WTC11 (cell line): ENCODE data around the gene PPA2. TPM values are rescaled to one million over a fixed set of nuclear protein-coding genes. Genes with fewer than 3 reads are reported as not detected.

Experiments used
- ATAC-seq: fragments of 200-7000 bp; cut with Tn5 transposase; 2 replicates; pipeline ENCODE4 v1.10.0; 2021; ENCODE audit warnings: mild to moderate bottlenecking, moderate library complexity
- CTCF ChIA-PET: fragments of 300-600 bp; sonication (Branson Sonifier 250); formaldehyde crosslinking; loops from one replicate; lab custom pipeline; 2021; ENCODE audit warnings: antibody characterized with exemption; lab: Charles Lee
- POLR2A ChIA-PET: fragments of 350-600 bp; sonication (Branson Sonifier 250); formaldehyde crosslinking; loops from one replicate; lab custom pipeline; 2021; ENCODE audit warnings: antibody characterized with exemption; lab: Charles Lee
- DNase-seq: peaks from one replicate; pipeline ENCODE4 v3.0.0; 2021; ENCODE audit warnings: low spot score
- H3K27ac Mint-ChIP-seq: 2 replicates; pipeline ENCODE4 v1.8.0; 2021; ENCODE audit warnings: mixed read lengths
- H3K27me3 Mint-ChIP-seq: 2 replicates; pipeline ENCODE4 v1.8.0; 2021; ENCODE audit warnings: low read depth, mild to moderate bottlenecking, moderate library complexity, mixed read lengths
- H3K36me3 Mint-ChIP-seq: 2 replicates; pipeline ENCODE4 v1.8.0; 2021; ENCODE audit warnings: mixed read lengths
- H3K4me1 Mint-ChIP-seq: 2 replicates; pipeline ENCODE4 v1.8.0; 2022; ENCODE audit warnings: mixed read lengths
- H3K4me3 Mint-ChIP-seq: 2 replicates; pipeline ENCODE4 v1.8.0; 2021; ENCODE audit warnings: mild to moderate bottlenecking, moderate library complexity, mixed read lengths
- H3K9me3 Mint-ChIP-seq: 2 replicates; pipeline ENCODE4 v1.8.0; 2021; ENCODE audit warnings: mixed read lengths
- CREB1 ChIP-seq: sonication (generic); formaldehyde crosslinking; IDR thresholded peaks from 2 replicates; pipeline ENCODE4 v1.8.0; 2023; ENCODE audit warnings: mild to moderate bottlenecking, missing genetic modification reagents
- CTCF ChIP-seq: fragments of 200-600 bp; IDR thresholded peaks from 2 replicates; pipeline ENCODE4 v1.8.0; 2022; ENCODE audit warnings: antibody characterized with exemption
- ETV6 ChIP-seq: sonication (generic); formaldehyde crosslinking; IDR thresholded peaks from 2 replicates; pipeline ENCODE4 v1.8.1; 2022; ENCODE audit warnings: mild to moderate bottlenecking, missing genetic modification reagents
- GABPB1 ChIP-seq: sonication (generic); formaldehyde crosslinking; IDR thresholded peaks from 2 replicates; pipeline ENCODE4 v1.8.1; 2023; ENCODE audit warnings: mild to moderate bottlenecking, missing genetic modification reagents
- HMGXB4 ChIP-seq: sonication (generic); formaldehyde crosslinking; IDR thresholded peaks from 2 replicates; pipeline ENCODE4 v1.8.1; 2023; ENCODE audit warnings: mild to moderate bottlenecking, moderate library complexity, missing genetic modification reagents
- NR2C2 ChIP-seq: sonication (generic); formaldehyde crosslinking; IDR thresholded peaks from 2 replicates; pipeline ENCODE4 v1.8.0; 2022; ENCODE audit warnings: mild to moderate bottlenecking, missing genetic modification reagents
- NR3C1 ChIP-seq: sonication (generic); formaldehyde crosslinking; conservative IDR thresholded peaks from 2 replicates; pipeline ENCODE4 v1.8.1; 2023; ENCODE audit warnings: low read depth, mild to moderate bottlenecking, missing genetic modification reagents
- TCF7 ChIP-seq: sonication (generic); formaldehyde crosslinking; IDR thresholded peaks from 2 replicates; pipeline ENCODE4 v1.8.0; 2022; ENCODE audit warnings: mild to moderate bottlenecking, low read depth, missing genetic modification reagents, moderate library complexity
- TEAD1 ChIP-seq: sonication (generic); formaldehyde crosslinking; IDR thresholded peaks from 2 replicates; pipeline ENCODE4 v1.8.0; 2022; ENCODE audit warnings: mild to moderate bottlenecking, missing genetic modification reagents
- ZNF121 ChIP-seq: sonication (generic); formaldehyde crosslinking; IDR thresholded peaks from 2 replicates; pipeline ENCODE4 v1.8.0; 2023; ENCODE audit warnings: missing genetic modification reagents
- ZNF138 ChIP-seq: sonication (generic); formaldehyde crosslinking; conservative IDR thresholded peaks from 2 replicates; pipeline ENCODE4 v1.8.1; 2022; ENCODE audit warnings: mild to moderate bottlenecking, moderate library complexity, missing genetic modification reagents
- ZNF219 ChIP-seq: sonication (generic); formaldehyde crosslinking; IDR thresholded peaks from 2 replicates; pipeline ENCODE4 v1.8.0; 2023; ENCODE audit warnings: missing genetic modification reagents, mild to moderate bottlenecking, borderline replicate concordance
- ZNF232 ChIP-seq: sonication (generic); formaldehyde crosslinking; IDR thresholded peaks from 2 replicates; pipeline ENCODE4 v1.8.0; 2022; ENCODE audit warnings: mild to moderate bottlenecking, missing genetic modification reagents
- ZNF317 ChIP-seq: sonication (generic); formaldehyde crosslinking; IDR thresholded peaks from 2 replicates; pipeline ENCODE4 v1.8.1; 2023; ENCODE audit warnings: low read depth, mild to moderate bottlenecking, moderate library complexity, missing genetic modification reagents, borderline replicate concordance
- ZNF425 ChIP-seq: fragments of 250-450 bp; sonication (Bioruptor Pico); conservative IDR thresholded peaks from 2 replicates; pipeline ENCODE4 v1.9.0; 2021; ENCODE audit warnings: mild to moderate bottlenecking
- total RNA-seq: library from RNA; stranded (reverse); gene quantifications from 3 replicates; pipeline ENCODE4 v1.2.3, GENCODE V29; 2021
- TF ChIP-seq, protein P1 (sequence below): sonication (generic); formaldehyde crosslinking; IDR thresholded peaks from 2 replicates; pipeline ENCODE4 v1.8.1; 2022; ENCODE audit warnings: mild to moderate bottlenecking, moderate library complexity, missing genetic modification reagents
- TF ChIP-seq, protein P2 (sequence below): sonication (generic); formaldehyde crosslinking; IDR thresholded peaks from 2 replicates; pipeline ENCODE4 v1.8.0; 2022; ENCODE audit warnings: mild to moderate bottlenecking, missing genetic modification reagents

PPA2 gene
- total RNA-seq, 1 experiment from 2014 or later = 50.8 TPM

- TF ChIP-seq TEAD1 (CRISPR knock-in tag) = no peak
- TF ChIP-seq ZNF138 (CRISPR knock-in tag) = no peak
- no peak for TF ChIP-seq ZNF317 (CRISPR knock-in tag)
- TF ChIP-seq ZNF425 (CRISPR knock-in tag) = no peak
- no peak for TF ChIP-seq CREB1 (CRISPR knock-in tag)
- TF ChIP-seq NR3C1 (CRISPR knock-in tag) = no peak
- TF ChIP-seq, all 79 proteins: peak for 0
These were observed 125.1 kb downstream of the PPA2 start (continued) for GRCh38 chr4:105348719-105349118.

- no peaks in the 10 kb centered on the region for H3K27me3 Mint-ChIP-seq
- TF ChIP-seq ZNF232 (CRISPR knock-in tag) (no peak), TEAD1 (CRISPR knock-in tag) (no peak), ZNF219 (CRISPR knock-in tag) (no peak), NR2C2 (CRISPR knock-in tag) (no peak), ZNF425 (CRISPR knock-in tag) (no peak), CTCF (no peak), ETV6 (no peak), TCF7 (CRISPR knock-in tag) (no peak), HMGXB4 (CRISPR knock-in tag) (no peak), ZNF317 (CRISPR knock-in tag) (no peak), GABPB1 (no peak), ZNF121 (CRISPR knock-in tag) (no peak)
- TF ChIP-seq, protein P1, sequence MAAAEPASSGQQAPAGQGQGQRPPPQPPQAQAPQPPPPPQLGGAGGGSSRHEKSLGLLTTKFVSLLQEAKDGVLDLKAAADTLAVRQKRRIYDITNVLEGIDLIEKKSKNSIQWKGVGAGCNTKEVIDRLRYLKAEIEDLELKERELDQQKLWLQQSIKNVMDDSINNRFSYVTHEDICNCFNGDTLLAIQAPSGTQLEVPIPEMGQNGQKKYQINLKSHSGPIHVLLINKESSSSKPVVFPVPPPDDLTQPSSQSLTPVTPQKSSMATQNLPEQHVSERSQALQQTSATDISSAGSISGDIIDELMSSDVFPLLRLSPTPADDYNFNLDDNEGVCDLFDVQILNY = no peak
- TF ChIP-seq, protein P2, sequence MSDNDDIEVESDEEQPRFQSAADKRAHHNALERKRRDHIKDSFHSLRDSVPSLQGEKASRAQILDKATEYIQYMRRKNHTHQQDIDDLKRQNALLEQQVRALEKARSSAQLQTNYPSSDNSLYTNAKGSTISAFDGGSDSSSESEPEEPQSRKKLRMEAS (CRISPR knock-in tag) = no peak
- H3K27ac Mint-ChIP-seq = no peak overlapping the region
- ATAC-seq (no peak), DNase-seq (no peak)
- H3K9me3 Mint-ChIP-seq = no peaks in the 10 kb centered on the region
- no peaks in the 10 kb centered on the region for H3K4me1 Mint-ChIP-seq
- no peak overlapping the region for H3K4me3 Mint-ChIP-seq
- POLR2A ChIA-PET = no interaction called here
- CTCF ChIA-PET = interaction anchor here (0.6 kb wide), 1 partner anchor 199 kb away, joined by 3 read pairs; no protein-coding TSS in a partner anchor
- no peaks in the 10 kb centered on the region for H3K36me3 Mint-ChIP-seq
These were observed 127.0 kb downstream of the PPA2 start for GRCh38 chr4:105346869-105347268.
